GM18508 (cell line): Measurements from ENCODE around the gene MYO6.
A peak's percentile ranks its signal among the peaks of the same experiment; 100 is the strongest.

ENCODE experiments used
- ATAC-seq: cut with Tn5 transposase; IDR thresholded peaks from one replicate; pipeline ENCODE4 v1.9.1; 2021; ENCODE audit warnings: moderate number of reproducible peaks; ENCODE audit not compliant: insufficient read depth, unreplicated experiment

MYO6 gene

GRCh38 chr6:75818098-75818855 is 69.2 kb downstream of the MYO6 start:
- ATAC-seq: no peak

GRCh38 chr6:75819776-75820487 is 70.9 kb downstream of the MYO6 start:
- no peak for ATAC-seq

GRCh38 chr6:75824160-75824559 is 75.1 kb downstream of the MYO6 start:
- ATAC-seq: no peak

GRCh38 chr6:75827163-75827562 is 78.1 kb downstream of the MYO6 start:
- no peak for ATAC-seq

- ATAC-seq: peak; percentile 34
These were observed 82.2 kb downstream of the MYO6 start for GRCh38 chr6:75830959-75831885.

- ATAC-seq: no peak
These were observed 85.4 kb downstream of the MYO6 start for GRCh38 chr6:75834447-75834846.

GRCh38 chr6:75842191-75842590 is 93.2 kb downstream of the MYO6 start:
- ATAC-seq: no peak

GRCh38 chr6:75842732-75843131 is 93.7 kb downstream of the MYO6 start:
- ATAC-seq: no peak

- ATAC-seq: no peak
These were observed 94.4 kb downstream of the MYO6 start for GRCh38 chr6:75843396-75843795.

GRCh38 chr6:75848274-75848673 is 99.2 kb downstream of the MYO6 start:
- no peak for ATAC-seq

- no peak for ATAC-seq
These were observed 100.4 kb downstream of the MYO6 start for GRCh38 chr6:75849329-75850025.

- no peak for ATAC-seq
These were observed 101.2 kb downstream of the MYO6 start for GRCh38 chr6:75850026-75850833.

GRCh38 chr6:75852721-75853120 is 103.7 kb downstream of the MYO6 start:
- ATAC-seq: no peak

- ATAC-seq: no peak
These were observed 104.8 kb downstream of the MYO6 start for GRCh38 chr6:75853806-75854205.

- no peak for ATAC-seq
These were observed 106.0 kb downstream of the MYO6 start for GRCh38 chr6:75855052-75855451.

- ATAC-seq: no peak
These were observed 107.9 kb downstream of the MYO6 start for GRCh38 chr6:75856902-75857301.

GRCh38 chr6:75863001-75863400 is 114.0 kb downstream of the MYO6 start:
- ATAC-seq: no peak

- no peak for ATAC-seq
These were observed 114.7 kb downstream of the MYO6 start for GRCh38 chr6:75863784-75864183.

- no peak for ATAC-seq
These were observed 115.4 kb downstream of the MYO6 start for GRCh38 chr6:75864446-75864845.
